ENCODE measurements around the gene ADIPOR2.

DNA sequence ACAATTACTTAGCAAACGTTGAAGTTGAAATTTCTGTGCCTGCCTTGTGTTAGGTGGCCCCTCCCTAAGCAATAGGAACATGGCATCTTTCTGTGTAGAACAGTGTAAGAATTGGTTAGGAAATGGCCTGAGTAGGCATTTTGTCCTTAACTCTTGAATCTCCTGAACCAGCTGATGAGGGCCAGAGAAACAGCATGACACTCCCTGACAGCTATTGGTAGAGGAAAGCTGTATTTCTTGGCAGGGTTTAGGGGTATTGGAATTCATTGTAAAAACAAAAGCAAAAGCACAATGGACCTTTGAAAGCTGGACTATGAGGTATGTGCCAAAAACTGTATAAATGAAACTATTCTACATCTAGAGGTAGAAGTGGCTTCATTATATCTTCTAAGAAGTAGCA lies 88.9 kb downstream of the ADIPOR2 start:
- TF ChIP-seq, protein P1, sequence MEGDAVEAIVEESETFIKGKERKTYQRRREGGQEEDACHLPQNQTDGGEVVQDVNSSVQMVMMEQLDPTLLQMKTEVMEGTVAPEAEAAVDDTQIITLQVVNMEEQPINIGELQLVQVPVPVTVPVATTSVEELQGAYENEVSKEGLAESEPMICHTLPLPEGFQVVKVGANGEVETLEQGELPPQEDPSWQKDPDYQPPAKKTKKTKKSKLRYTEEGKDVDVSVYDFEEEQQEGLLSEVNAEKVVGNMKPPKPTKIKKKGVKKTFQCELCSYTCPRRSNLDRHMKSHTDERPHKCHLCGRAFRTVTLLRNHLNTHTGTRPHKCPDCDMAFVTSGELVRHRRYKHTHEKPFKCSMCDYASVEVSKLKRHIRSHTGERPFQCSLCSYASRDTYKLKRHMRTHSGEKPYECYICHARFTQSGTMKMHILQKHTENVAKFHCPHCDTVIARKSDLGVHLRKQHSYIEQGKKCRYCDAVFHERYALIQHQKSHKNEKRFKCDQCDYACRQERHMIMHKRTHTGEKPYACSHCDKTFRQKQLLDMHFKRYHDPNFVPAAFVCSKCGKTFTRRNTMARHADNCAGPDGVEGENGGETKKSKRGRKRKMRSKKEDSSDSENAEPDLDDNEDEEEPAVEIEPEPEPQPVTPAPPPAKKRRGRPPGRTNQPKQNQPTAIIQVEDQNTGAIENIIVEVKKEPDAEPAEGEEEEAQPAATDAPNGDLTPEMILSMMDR (IDR thresholded peaks at IDR 0.05) = no peak
- no peak for TF ChIP-seq EZH2phosphoT487 (IDR thresholded peaks at IDR 0.05)

Measured in neural progenitor cell (in vitro differentiated cells).